GM18951 (cell line): Measurements from ENCODE around the gene KNL1.
"Not testable (repeated sequence)": the region's sequence is repeated elsewhere in the genome, so short reads cannot be mapped to it uniquely, and the experiment has no call there.

ENCODE experiments used
- POLR2A ChIP-seq: IDR thresholded peaks from 4 replicates; pipeline ENCODE4 v1.6.1; 2011; ENCODE audit warnings: mild to moderate bottlenecking; ENCODE audit not compliant: insufficient read length, insufficient read depth; ENCODE audit errors: extremely low read depth
- in situ Hi-C: fragments of 300-500 bp; cut with MboI; formaldehyde crosslinking; loops from one replicate; pipeline ENCODE4 v1.12.0; 2022; ENCODE audit warnings: low sequenced_read_pairs, mixed read lengths, inconsistent platforms; ENCODE audit not compliant: unreplicated experiment

KNL1 gene

DNA sequence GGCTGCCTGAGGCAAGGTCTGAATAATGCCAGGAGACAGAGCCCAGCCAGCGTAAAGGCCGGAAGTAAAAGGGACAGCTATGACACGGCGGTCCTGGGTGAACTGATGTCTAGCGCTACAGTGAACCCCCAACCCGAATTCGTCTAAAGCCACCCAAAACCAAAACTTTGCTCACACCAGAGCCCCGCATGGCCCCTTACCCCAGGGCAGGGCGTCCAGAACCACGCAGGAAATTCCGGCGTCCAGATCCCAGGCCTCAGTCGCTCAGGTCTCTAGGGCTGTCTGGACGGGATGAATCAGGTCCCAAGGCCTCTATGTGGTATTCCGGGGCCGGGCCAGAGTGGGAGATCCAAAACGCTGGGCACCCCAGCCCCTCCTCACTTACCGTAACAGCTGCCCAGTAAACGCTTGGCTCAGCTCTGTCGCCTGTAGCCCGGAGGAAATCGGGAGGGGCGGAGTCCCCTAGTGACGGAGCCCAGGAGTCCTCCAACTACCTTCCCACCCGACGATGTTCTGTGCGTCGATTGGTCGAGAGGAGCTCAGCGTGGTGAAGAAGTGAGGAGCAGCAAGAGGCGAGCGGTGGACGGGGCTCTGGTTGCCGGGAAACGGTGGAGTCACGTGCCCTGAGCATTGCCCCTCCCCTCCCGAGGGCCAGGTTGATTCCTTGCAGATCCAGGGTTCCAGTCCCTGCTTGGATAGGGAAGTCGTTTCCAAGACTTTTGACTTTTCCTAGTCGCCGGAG is 29.3 kb upstream of the KNL1 start, which contains the start of gene CCDC32:
Gene CCDC32, minus strand, starts transcription at position 452 of the 742 bp plus-strand sequence. CDS start 2,027 bp downstream, outside the sequence.
- in situ Hi-C loops, result no loop called here

DNA sequence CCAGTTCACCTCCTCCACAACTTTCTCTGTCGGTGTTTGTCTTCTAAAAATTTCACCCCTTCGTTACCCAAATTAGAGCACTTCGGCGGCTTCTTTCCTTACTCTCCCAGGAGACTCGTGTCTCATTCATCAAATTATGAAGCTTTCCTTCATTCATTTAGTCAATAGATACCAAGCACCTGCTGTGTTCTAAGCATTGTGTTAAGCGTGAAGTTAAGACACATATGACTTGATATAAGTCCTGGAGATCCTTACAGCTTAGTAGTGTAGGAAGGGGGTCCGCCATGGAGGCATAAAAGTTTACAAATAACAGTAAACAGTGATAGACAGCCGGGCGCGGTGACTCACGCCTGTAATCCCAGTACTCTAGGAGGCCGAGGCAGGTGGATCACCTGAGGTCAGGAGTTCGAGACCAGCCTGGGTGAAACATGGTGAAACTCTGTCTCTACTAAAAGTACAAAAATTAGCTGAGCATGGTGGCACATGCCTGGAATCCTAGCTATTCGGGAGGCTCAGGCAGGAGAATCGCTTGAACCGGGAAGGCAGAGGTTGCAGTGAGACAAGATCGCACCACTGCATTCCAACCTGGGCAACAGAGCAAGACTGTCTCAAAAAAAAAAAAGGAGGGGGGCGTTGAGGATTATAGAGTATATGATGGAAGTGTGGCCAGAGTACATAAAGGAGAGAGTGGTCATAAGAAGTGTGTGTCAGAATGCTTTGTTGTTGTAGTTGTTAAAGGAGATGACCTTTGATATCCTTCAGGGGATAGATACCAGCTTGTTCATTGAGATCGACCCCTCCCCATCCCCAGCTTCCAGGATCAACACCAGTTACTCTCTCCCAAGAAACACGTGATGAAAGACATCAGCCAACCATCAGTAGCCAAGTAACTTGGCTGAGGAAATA is 28.5 kb upstream of the KNL1 start:
- no peak for TF ChIP-seq POLR2A
- in situ Hi-C loops, result no loop called here

More for the DNA sequence above, 29.3 kb upstream of the KNL1 start, which contains the start of gene CCDC32:
- TF ChIP-seq POLR2A, result peak; percentile 89

DNA sequence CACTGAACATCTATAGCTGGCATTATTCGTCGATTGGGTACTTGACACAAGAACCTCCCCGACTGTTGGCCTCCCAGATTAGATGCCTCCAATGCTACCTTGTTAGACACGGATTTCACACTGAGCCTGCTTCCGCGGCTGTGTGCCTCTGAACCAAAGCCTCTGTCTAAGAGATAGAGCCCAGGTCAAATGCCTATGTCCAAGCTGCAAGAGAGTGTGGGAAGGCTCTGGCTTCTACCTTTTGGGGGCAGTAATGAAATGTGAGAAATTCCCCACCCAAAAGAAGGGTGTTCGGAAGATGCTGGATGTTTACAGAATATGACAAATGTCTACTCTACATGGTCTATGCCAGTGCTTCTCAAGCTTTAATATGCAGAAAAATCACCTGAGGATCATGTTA is 26.9 kb upstream of the KNL1 start:
- TF ChIP-seq POLR2A, result no peak
- in situ Hi-C loops, result no loop called here

DNA sequence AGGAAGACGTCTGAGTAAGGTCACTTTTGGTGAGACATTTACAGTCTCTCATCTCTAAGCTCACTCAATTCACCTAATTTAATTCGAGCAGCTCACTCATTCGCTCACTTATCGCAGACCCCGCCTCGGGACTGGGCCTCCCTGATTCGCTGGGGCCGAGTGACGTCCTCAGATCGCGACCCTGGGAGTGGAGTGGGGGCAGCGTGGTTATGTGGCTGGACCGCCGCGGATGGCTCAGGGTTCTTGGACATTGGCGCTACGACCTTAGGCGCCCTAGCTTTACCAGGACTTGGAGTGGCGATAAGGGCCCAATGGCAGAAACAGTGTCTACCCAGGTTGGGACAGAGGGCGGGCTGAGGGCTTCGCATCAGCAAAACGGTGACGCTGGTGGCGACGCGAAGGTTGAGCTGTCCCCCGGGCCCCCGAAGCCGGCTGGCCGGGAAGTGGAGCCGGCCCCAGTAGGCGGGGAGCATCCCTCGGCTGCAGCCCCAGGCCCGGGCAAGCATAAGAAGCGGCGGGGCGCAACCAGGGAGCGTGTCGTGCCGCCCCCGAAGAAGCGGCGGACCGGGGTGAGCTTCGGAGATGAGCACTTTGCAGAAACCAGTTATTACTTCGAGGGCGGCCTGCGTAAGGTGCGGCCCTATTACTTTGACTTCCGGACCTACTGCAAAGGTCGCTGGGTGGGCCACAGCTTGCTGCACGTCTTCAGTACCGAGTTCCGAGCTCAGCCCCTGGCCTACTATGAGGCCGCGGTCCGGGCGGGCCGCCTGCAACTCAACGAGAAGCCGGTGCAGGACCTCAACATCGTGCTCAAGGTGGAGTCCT is 24.7 kb upstream of the KNL1 start, which contains the start of gene RPUSD2:
Gene RPUSD2, plus strand, starts transcription at position 171 of the 825 bp plus-strand sequence. Its CDS starts 39 bp downstream, at position 210.
- in situ Hi-C loops, result no loop called here
- TF ChIP-seq POLR2A, result peak; percentile 82

DNA sequence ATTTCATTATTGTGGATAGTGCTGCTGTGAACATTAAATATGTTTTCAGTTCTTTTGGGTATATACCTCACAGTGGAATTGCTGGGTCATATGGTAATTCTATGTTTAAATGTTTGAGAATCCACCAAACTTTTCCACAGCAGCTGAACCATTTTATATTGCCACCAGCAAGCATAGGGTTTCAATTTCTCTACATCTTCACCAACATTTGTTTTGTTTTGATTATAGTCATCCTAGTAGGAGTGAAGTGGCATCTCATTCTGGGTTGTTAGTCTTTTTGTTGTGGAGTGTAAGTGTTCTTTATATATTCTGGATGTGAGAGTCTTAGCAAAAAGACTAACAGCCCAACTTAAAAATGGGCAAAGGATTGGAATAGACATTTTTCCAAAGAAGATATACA is 18.9 kb upstream of the KNL1 start:
- TF ChIP-seq POLR2A, result no peak
- in situ Hi-C loops, result no loop called here

DNA sequence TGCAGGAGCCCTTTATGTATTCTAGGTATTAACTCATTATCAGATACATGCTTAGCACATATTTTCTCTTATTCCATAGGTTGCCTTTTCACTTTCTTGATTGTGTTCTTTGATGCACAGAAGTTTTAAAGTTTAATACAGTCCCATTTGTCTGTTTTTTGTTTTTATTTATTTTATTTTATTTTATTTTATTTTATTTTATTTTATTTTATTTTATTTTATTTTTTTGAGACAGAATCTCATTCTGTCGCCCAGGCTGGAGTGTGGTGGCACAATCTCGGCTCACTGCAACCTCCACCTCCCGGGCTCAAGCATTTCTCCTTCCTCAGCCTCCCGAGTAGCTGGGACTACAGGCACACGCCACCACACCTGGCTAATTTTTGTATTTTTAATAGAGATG is 17.1 kb upstream of the KNL1 start:
- in situ Hi-C loops, result not testable (repeated sequence)

DNA sequence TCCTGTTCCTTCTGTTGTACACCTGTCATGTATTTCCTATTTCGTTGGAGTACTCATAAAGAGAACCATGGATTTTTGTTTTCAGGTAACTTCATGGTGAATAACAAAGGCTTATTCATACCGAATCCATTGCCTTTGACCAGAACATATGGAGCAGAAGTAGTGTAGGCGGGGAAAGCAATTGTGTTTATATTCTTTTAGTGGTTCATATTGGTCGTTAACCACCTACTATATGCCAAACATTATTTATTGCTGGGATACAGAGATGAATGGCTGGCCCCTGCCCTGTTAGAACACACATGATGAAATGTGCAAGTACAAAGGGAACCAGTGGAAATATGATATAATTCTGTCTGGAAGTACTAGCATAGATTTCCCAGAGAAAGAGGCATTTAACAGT is 15.2 kb upstream of the KNL1 start:
- in situ Hi-C loops, result no loop called here
- TF ChIP-seq POLR2A, result no peak

DNA sequence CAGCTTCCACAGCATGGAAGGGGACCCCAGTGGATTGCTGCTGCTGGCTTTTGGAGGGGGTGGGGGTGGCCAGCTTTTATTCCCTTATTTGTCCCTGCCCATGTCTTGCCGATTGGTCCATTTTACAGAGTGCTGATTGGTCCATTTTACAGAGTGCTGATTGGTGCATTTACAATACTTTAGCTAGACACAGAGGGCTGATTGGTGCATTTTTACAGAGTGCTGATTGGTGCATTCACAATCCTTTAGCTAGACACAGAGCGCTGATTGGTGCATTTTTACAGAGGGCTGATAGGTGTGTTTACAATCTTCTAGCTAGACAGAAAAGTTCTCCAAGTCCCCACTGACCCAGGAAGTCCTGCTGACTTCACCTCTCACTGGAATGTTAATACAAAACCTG is 12.3 kb upstream of the KNL1 start:
- in situ Hi-C loops, result not testable (repeated sequence)

DNA sequence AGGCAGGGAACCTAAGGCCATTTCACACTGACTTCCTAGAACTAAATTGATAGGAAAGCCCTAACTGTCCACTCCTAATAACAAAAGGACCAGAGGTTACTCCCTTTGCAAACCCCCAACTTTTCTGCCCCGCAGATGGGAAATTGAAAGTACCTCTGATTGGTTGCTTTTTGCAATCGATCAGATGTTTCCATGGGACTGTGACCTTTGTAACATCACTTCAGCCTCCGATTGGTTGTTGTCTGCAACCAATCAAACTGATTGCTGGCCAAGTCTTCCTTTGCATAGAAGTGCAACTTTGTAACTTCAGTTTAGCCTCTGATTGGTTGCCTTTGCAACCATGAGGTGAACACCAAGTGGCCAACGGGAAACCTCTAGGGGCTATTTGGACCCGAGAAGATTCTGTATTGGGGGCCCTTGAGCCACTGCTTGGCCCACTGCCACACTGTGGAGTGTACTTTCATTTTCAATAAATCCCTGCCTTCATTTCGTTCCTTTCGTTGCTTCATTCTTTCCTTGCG is 11.3 kb upstream of the KNL1 start:
- in situ Hi-C loops, result no loop called here

DNA sequence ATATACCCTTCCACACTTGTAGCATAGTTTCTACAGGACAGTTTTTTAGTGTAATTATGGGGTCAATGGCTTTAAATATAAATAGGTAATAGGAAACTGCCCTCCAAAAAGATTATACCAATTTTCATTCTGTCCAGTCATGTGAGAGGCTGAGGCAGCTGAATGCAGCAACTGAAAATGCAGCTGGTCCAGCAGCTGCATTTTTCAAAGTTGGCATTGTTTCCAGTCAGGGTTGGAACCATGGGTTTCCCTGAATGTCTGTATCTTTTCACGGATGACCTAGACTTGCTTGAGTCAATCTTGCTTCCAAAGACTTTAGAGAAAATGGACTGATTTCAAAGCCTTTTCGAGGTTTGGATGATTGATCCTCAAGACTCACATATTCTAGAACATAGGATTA is 9.9 kb upstream of the KNL1 start:
- in situ Hi-C loops, result no loop called here
- TF ChIP-seq POLR2A, result no peak

More for the DNA sequence above, 11.3 kb upstream of the KNL1 start:
- no peak for TF ChIP-seq POLR2A

DNA sequence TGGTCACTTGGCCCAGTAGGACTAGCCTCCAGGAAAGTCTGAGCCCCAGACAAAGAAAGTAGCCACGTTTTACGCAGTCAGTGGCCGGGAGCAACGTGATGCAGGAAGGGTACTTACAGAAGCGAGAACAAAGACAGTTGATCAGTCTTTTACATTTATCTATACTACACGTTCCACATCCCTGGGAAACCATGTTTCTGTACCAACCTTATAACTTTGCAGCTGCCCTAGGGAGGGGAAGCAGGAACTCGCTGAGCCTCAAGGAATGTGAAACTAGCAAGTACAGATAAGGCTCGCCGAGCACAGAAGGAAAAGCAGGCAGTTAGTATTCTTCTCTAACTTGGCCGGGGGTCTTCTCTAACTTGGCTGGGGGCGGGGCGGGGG is 3.4 kb upstream of the KNL1 start:
- in situ Hi-C loops, result no loop called here
- no peak for TF ChIP-seq POLR2A

DNA sequence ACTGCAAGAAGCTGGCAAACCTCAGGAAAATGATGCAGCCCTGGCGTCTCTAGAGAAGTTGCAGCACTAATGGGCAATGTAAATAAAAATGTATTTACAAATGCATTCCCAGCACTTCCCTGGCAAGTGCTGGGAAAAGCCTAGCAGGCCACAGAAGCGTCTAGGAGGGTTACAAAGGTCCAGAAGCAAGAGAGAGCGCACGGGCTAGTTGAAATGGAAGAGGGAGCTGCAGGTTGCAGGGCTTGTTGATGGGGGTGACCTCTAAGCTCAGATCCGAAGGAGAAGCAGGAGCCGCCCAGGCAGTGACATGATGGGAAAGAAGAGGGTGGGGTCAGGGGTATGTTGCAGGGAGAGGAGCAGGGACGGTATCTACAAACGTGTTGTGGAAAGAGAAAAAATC is 2.7 kb upstream of the KNL1 start:
- in situ Hi-C loops, result no loop called here
- no peak for TF ChIP-seq POLR2A

DNA sequence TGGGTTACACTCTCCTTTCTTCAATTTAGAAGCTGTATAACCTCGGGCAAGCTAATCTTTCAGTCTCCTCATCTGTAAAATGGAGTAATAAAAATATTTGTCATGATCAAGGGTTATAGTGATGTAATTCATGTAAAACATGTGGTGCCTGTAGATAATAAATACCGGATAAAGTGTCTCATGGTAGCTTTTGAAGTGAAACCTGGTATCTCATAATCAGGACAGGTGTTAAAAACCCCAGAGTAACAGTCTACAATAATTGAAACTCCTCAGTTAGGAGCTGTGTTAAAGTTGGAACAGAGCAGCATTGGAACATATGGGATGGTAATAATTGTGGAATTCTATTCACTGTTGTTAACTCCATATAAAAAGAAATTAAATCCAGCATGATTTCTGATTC is 884 bp upstream of the KNL1 start:
- TF ChIP-seq POLR2A, result no peak
- in situ Hi-C loops, result no loop called here

DNA sequence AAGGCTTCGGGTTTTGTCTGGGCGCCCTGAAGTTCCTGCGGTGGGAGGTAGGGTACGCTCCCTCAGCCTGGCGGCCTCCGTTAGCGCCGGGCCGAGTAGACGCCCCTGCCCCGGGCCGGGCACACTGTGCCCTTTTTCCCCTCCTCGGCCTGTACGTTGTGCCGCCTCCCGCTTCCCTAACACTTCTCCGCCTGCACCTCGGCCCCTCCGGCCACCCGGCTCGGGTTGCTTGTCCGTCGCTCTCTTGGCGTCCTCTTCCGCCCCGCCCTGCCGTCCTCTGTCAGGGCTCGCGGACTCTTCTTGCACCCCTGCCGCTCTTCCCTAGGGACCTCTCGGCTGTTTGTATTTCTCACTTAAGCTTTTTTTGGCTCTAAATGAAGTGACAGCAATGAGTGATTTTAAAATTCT is 384 bp downstream of the KNL1 start:
- in situ Hi-C loops, result no loop called here
- no peak for TF ChIP-seq POLR2A
